NCI-H128 (cell line): ENCODE results near the gene TSEN2.
A peak's percentile ranks its signal among the peaks of the same experiment; 100 is the strongest.
"Not testable (repeated sequence)": the region's sequence is repeated elsewhere in the genome, so short reads cannot be mapped to it uniquely, and the experiment has no call there.

Source experiments
- DNase-seq: peaks from one replicate; lab custom pipeline; 2025; ENCODE audit not compliant: unreplicated experiment; lab: John Stamatoyannopoulos, UW

Gene TSEN2

DNA sequence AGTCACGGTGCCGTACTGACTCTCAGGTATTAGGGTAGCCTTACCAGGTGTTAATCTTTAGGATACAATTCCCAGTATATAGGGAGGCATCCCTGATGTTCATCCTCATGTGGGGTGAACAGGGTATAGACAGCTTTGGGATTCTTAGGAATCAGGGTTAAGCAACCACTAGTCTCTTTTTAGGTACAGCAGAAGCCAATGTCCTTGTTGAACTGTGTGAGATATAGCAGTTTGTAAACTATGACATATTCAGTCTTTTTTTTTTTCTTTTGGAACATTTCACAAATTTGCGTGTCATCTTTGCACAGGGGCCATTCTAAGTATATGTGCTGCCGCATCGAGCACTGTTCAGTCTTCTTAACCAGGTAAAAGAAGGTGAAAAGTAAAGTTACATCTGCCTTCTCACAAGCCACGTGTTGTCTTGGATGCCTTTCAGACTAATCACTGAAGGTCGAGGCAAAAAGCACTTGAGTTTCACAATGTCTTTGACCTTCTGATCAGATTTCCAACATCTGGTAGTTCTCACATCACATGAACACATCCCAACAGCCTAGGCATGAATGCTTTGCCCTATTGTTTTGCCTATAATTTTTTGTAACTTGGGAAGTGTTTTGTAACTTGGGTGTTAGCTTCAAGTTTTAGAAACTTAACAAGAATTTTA, 17.2 kb downstream of the TSEN2 start:
- DNase-seq = no peak

DNA sequence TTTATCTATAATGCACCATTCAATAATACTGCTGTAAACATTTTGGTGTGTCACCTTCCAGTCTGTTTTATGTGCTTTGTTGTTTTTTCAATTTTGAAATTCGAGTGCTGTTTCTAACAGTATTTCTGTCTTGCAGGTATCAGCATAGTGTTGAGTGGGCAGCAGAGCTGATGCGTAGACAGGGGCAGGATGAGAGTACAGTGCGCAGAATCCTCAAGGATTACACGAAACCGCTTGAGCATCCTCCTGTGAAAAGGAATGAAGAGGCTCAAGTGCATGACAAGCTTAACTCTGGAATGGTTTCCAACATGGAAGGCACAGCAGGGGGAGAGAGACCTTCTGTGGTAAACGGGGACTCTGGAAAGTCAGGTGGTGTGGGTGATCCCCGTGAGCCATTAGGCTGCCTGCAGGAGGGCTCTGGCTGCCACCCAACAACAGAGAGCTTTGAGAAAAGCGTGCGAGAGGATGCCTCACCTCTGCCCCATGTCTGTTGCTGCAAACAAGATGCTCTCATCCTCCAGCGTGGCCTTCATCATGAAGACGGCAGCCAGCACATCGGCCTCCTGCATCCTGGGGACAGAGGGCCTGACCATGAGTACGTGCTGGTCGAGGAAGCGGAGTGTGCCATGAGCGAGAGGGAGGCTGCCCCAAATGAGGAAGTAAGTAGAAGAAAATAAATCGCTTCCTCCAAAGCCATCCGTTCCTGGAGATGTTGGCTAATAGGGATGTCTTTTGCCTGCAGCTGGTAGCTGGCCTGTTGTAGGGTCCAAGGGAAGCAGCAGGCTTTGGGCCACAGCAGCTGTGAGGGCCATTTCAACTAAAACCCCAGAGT, 19.1 kb downstream of the TSEN2 start:
- DNase-seq = no peak

DNA sequence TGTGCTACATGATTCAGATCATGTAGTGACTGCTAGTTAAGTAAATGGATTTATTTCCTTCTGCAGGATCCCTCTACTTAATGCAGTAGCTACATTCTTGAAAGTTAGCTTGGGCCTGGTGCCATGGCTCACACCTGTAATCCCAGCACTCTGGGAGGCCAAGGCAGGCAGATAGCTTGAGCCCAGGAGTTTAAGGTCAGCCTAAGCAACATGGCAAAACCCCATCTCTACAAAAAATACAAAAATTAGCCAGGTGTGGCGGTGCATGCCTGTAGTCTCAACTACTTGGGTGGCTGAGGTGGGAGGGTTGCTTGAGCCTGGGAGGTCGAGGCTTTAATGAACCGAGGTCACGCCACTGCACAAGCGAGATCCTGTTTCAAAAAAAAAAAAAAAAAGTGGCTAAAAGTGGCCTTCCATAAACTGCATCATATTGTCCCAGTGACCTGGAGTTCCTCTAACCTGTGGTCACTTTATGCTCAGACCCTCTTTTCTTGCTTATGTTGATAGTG, 22.0 kb downstream of the TSEN2 start:
- no peak for DNase-seq

DNA sequence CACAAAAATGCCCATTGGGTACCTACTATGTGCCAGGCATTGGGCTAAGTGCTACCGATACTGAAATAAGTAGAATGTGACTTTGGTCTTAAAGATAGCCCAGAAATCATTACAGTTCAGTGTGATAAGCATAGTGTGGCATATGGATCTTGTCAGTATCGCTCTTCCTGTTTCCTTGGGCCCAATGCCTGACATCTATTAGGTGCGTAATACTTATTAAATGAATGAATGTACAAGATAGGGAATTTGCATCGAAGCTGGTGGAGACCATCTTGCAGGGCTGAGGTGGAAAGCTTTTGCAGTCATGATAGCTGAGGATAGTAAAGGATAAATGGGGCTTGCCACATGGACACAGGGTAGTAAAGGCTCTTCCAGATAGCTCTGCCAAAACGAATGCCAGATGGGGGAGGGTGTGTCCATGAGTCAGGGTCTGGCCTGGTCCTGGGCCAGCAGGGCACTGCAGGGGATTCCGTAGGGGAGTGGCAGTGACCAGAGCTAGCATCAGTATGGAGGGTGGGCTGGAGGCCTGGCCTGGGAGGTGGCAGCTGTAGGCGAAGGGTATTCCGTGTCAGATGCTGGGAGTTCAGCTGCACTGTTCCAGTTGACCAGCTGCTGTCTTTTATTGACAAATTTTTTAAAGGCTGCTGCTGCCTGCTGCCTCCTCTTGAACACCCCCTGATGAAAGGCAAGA, 23.5 kb downstream of the TSEN2 start:
- DNase-seq = no peak

DNA sequence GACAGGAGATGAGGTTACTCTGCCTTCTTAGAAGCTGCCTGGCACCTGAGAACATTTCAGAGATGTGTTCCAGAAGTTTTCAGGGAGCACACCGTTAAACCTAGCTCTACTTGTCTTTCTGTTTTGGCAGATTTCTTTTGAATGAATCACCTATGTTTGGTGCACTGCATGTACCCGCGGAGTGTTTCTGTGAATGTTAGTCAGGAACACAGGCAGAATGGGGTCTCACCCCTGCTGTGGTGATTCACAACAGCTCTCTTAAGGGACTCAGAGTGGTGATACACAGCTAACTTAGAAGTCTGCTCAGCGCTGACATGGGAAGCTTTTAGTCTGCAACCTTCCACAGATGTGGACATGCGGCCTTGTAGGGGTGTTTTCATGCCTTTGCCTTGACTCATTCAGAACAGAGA, 24.0 kb downstream of the TSEN2 start:
- no peak for DNase-seq

DNA sequence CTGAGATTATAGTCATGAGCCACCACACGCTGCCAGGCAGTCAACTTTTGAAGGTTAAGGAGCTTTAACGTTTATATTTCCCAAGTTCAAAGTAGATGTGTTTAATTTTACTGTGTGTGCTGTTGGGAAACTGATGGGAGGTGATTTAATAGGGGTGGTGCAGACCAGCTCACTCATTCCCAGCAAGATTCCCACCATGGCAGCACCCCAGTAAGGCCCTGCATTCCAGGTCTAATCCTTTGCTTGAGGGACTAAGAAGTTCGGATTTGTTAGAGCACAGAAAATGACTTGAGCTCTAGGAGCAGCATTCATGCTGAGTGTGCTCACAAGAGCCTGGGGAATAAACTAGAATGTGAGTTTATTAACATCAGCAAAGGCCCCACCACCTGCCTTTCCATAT, 25.2 kb downstream of the TSEN2 start:
- no peak for DNase-seq

DNA sequence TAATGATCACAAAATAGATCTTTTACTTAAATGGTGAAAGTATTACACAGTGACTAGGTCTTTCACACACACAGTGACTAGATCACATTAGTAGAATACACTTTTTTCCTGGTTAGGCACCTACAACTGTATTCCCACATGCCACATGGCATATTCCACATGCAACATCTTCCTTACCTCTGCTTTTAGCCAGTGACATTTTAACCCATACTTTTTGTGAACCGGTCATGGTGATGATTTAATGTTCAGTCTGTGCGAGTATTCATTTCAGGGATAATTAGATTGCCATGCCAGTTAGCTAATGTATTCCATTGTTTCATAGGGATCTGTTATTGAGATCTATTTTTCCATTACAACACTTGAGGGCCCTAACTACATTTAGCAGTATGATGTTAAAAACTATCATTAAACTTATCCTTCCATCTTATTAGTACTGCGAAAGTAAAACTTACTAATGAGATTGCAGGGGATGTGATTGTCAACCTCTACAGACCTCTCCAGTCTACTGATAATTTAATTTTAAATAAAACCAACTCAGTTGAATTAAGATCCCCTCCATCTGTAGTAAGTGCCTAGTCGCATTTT, 28.3 kb downstream of the TSEN2 start:
- DNase-seq = no peak

DNA sequence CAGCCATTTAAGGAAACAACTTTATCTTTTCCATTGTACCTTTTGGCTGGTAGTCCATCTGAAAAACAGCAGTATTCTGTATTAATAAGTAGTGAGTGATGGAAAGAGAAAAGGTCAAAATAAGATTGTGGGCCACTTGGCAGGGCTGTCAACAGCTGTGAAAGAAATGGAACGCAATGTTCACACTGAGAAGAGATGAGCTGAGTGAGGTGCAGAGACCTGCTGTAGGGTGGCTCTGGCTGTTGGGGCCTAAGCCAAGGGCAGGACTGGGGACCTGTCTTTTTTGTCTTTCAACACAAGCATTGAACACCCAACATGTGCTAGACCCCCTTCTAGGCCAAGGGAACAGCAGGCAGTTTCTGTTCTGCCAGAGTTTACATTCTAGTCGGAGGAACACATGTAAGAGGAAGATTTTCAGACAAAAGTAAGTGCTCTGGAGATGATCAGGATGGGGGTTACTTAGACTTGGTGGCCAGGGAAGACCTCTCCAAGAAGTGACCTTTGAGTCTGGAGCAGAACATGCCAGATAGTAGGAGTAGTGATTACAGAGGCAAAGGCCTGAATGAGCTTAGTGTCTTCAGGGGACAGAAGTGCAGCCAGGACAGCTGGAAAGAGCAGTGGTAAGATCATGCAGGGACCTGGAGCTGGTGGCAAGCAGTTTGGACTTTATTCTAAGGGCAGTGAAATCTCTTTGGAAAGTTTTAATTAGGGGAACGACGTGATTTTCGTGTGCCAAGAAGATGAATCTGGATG, 29.6 kb downstream of the TSEN2 start:
- DNase-seq = no peak

DNA sequence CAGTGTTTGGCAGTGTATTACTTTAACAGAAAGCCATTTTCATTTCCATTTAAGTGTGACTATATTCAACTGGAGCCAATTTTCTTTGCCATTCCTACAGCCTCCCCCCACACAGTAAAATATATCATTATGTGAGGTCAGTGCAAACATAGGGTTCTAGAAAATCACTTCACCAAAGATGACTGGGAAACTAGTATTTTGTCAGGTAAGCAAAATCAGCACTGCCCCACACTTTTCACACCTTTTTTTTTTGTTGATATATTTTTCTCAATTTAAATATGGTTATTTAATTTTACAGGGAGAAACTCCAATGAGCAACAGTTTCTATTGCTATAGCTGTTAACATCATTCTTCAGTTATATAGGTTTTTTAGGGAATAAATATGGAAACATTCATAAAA, 31.4 kb downstream of the TSEN2 start:
- DNase-seq = no peak

DNA sequence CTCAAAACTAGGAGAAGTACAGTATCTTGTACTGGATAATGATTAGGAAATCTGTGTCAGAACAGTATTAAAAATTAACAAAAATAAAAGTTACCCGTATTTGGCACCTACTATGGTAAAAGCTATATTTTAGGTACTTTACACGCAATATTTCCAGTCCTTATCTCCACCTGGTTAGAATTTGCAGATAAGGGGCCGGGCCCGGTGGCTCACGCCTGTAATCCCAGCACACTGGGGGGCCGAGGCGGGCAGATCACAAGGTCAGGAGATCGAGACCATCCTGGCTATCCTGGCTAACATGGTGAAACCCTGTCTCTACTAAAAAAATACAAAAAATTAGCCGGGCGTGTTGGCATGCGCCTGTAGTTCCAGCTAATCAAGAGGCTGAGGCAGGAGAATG, 32.6 kb downstream of the TSEN2 start:
- no peak for DNase-seq

DNA sequence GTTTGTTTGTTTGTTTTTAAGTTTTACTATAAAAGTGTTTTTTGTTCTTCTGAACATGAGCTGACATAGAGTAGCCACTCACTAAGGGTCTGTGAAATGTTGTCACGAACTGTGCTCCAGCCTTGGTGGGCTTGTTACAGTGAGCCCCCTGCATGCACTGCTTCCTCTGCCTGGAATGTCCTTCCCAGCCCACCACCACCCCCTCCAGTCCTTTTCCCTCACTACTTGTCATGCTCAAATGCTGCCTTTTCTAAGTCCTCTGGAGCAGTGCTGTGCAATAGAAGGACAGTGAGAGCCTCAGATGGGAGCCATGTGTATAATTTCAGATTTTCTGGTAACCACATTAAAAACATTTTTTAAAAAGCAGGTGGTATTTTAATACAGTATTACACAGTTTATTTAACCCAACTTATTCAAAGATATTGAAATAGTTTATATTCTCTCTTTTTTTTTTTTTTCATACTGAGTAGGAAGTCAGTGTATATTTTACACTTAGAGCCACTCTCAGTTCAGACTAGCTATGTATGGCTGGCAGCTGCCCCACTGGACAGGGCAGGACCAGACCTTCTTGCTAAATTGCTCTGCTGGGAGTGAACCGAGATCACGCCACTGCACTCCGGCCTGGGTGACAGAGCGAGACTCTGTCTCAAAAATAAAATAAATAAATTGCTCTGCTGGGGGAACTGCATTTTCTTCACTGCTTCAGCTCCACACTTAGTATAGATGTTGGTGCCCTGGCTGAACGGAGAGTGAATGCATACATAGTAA, 34.2 kb downstream of the TSEN2 start:
- DNase-seq = no peak

DNA sequence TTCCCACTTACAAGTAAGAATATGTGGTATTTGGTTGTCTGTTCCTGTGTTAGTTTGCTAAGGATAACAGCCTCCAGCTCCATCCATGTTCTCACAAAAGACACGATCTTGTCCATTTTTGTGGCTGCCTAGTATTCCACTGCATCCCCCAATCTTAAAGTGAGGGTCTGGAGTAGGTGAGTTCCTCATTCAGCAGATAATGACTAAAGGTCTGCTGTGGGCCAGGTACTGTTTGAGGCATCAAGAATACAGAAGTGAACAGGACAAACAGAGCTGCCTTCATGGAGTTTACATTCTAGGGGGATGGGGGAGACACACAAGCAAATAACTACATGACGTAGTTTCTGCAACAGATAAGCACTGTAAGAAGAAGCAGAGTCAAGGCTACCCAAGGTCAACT, 36.7 kb downstream of the TSEN2 start:
- DNase-seq = no peak

DNA sequence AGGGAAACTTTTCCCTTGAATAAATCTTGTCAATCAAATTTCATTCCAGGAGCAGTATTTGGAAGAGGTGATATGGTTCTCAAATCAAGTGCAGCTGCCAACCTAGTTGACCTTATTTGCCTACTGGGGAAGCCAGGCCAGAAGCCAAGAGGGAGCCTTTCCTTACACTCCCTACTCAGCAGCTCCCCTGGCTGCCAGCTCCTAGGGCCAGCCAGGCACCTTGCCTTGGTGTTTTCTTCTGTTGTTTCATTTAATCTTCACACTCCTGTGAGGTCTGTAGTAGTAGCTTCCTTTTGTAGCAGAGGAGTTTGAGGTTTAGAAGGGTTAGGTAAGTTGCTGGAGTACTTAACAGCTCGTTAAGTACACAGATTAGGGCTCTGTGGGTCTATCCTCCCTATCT, 38.4 kb downstream of the TSEN2 start:
- no peak for DNase-seq

DNA sequence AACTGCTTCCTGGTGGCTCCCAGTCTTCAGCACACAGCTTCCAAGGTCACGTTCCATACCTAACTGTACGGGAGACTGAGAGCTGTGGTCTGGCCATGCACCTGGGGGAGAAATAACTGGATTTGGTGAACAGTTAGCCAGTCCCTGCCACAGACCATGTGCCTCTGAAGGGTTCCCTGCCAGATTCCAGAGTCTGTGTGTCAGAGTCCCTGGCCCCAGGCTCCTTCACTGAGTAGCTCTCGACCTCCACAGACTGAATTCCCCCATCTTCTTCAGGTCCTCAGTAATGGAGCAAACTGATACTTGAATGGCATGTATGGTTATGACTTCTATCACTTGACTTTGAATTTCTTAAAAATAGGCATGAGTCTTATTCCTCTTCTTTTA, 43.5 kb downstream of the TSEN2 start:
- no peak for DNase-seq

DNA sequence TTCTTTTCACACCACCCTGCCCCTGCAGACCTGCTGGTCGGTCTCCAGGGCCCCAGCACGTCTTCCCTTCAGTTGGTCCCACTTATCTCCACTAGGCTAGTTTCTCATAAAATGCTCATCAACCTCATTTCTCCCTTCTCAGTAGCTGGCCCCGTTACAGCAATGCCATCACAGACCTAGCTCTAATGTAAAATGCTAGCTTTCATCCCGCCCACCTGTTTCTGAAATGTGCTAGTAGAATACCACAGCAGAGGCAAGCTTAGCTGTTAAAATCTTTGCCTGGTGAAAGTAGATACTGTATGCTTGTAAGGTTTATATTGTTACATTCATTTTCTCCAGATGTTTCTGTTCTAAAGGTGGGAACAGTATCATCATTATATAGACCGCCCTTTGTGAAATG, 47.9 kb downstream of the TSEN2 start:
- no peak for DNase-seq

DNA sequence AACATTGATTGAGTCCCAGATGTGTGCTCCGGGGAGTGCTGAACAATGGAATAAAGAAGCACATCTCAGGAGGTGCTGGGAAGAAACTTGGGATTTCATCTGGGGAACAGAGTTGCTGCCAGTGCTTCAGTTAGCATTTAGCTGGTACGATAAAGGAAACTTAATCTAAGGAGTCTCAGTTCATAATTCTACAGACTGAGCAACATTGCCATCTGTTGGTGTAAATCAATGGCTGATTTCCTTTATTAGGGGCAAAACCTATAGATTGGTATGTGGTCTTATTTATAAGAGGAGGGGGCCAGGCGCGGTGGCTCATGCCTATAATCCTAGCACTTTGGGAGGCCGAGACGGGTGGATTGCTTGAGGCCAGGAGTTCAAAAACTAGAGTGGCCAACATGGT, 52.1 kb downstream of the TSEN2 start:
- no peak for DNase-seq

DNA sequence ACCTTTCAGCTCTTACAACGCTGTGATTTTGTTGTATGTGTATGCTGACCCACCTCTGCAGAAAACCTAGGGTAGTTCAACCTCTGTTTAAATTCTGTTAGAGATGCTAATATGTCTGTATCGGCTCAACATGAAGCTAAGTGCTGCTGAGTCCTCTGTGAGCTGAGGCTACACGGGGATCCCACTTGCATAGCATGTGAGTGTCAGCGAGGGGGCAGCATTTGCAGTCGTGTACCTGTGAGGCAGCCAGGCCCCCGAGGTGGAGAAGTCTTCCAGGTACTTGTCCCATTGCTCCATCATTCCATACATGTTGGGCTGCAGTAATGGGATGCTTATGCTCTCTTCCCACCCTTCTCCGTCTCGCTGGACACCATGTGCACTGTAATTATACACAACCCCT, 57.3 kb downstream of the TSEN2 start:
- DNase-seq = peak; percentile 6

DNA sequence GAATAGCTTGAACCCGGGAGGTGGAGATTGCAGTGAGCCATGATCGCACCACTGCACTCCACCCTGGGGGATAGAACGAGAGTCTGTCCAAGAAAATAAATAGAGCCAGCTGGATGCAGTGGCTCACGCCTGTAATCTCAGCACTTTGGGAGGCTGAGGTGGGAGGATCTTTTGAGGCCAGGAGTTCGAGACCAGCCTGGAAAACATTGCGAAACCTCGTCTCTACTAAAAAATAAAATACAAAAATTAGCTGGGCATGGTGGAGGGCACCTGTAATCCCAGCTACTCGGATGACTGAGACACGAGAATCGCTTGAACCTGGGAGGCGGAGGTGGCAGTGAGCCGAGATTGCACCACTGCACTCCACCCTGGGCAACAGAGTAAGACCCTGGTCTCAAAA, 59.2 kb downstream of the TSEN2 start:
- DNase-seq = not testable (repeated sequence)

DNA sequence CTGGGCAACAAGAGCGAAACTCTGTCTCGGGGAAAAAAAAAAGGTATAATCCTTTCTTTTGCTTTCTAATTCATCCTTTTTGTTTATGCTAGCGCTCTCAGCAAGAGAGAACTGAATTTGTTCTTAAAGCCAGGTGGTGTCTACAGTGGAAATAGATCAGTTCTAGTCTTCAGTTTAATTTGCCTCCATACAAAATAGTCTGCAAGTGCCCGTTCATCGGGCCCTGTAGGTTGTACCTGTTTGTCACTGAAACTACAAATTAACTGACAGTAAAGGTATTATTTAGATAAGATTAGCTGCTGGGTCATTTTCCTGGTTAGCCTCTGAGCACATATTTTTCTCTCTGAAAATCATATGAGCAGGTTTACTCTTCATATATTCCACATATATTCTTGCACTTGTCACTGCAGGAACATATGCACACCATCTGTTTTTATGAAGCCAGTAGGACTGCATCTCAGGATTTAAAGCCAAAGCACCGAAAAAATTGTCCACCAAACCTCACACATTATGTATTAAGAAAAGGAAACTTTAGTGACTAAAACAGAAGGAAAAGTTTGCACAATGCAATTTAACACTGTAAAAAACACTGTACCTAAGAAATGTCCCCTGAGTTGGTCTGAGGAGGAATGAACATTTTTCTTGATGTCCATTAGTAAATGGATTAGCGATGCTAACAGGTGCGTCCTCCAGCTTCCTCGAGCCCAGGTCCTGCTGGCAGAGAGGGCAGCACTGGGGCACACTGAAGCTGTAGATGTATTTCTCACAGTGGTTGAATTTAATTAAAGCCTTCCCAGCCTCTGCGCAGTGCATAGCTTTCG, 60.6 kb downstream of the TSEN2 start:
- no peak for DNase-seq
